DOHH2 (cell line): ENCODE results near the gene ID2.

Experiments used
- H3F3A ChIP-seq: fragments of 200-600 bp; sonication (generic), shearing (Covaris generic); 2 replicates; pipeline ENCODE4 v1.6.0; 2016; ENCODE audit warnings: antibody characterized with exemption, mild to moderate bottlenecking; ENCODE audit not compliant: control insufficient read depth, insufficient read depth
- H3K27ac ChIP-seq: fragments of 200-600 bp; sonication (generic); 2 replicates; pipeline ENCODE4 v1.5.1; 2014; ENCODE audit warnings: low read depth, mild to moderate bottlenecking, low read length, moderate library complexity
- H3K27me3 ChIP-seq: fragments of 200-600 bp; sonication (generic); 2 replicates; pipeline ENCODE4 v1.6.1; 2014; ENCODE audit warnings: mild to moderate bottlenecking, low read length, mixed read lengths; ENCODE audit not compliant: control insufficient read depth
- H3K36me3 ChIP-seq: fragments of 200-600 bp; sonication (generic); 2 replicates; pipeline ENCODE4 v1.6.1; 2014; ENCODE audit warnings: mild to moderate bottlenecking, low read length, moderate library complexity, mixed read lengths; ENCODE audit not compliant: control insufficient read depth
- H3K4me1 ChIP-seq: fragments of 200-600 bp; sonication (generic); 2 replicates; pipeline ENCODE4 v1.6.1; 2014; ENCODE audit warnings: mild to moderate bottlenecking, low read length, mixed read lengths; ENCODE audit not compliant: control insufficient read depth
- H3K4me2 ChIP-seq: fragments of 200-600 bp; sonication (generic); 2 replicates; pipeline ENCODE4 v1.6.0; 2014; ENCODE audit warnings: mild to moderate bottlenecking, low read length, moderate library complexity
- H3K4me3 ChIP-seq: fragments of 200-600 bp; sonication (generic); 2 replicates; pipeline ENCODE4 v1.5.1; 2014; ENCODE audit warnings: mild to moderate bottlenecking, low read length, mixed read lengths
- H3K79me2 ChIP-seq: fragments of 200-600 bp; sonication (generic); 2 replicates; pipeline ENCODE4 v1.6.1; 2014; ENCODE audit warnings: mild to moderate bottlenecking, low read length, mixed read lengths; ENCODE audit not compliant: control insufficient read depth
- H3K9me2 ChIP-seq: fragments of 200-600 bp; sonication (generic); replicated peaks from 2 replicates; pipeline ENCODE4 v1.6.1; 2014; ENCODE audit warnings: mild to moderate bottlenecking, low read length, mixed read lengths; ENCODE audit not compliant: control insufficient read depth
- H3K9me3 ChIP-seq: fragments of 200-600 bp; sonication (generic); 2 replicates; pipeline ENCODE4 v1.6.1; 2014; ENCODE audit warnings: antibody characterized with exemption, low read length, mixed read lengths; ENCODE audit not compliant: control insufficient read depth, insufficient read depth
- H4K20me1 ChIP-seq: fragments of 200-600 bp; sonication (generic); 2 replicates; pipeline ENCODE4 v1.6.0; 2014; ENCODE audit warnings: low read depth, mild to moderate bottlenecking, antibody characterized with exemption, low read length, moderate library complexity; ENCODE audit not compliant: control insufficient read depth, insufficient read depth
- EZH2phosphoT487 ChIP-seq: fragments of 200-600 bp; sonication (generic); IDR thresholded peaks from 2 replicates; pipeline ENCODE4 v1.6.1; 2017; ENCODE audit warnings: borderline replicate concordance, mild to moderate bottlenecking, antibody characterized with exemption, low read length, moderate library complexity, mixed read lengths
- TF ChIP-seq, protein P1 (sequence below): fragments of 200-600 bp; sonication (generic); IDR thresholded peaks from one replicate; pipeline ENCODE4 v1.5.1; 2014; ENCODE audit warnings: antibody characterized with exemption, mild to moderate bottlenecking, low read depth, low read length; ENCODE audit not compliant: poor library complexity, severe bottlenecking

Gene ID2

DNA sequence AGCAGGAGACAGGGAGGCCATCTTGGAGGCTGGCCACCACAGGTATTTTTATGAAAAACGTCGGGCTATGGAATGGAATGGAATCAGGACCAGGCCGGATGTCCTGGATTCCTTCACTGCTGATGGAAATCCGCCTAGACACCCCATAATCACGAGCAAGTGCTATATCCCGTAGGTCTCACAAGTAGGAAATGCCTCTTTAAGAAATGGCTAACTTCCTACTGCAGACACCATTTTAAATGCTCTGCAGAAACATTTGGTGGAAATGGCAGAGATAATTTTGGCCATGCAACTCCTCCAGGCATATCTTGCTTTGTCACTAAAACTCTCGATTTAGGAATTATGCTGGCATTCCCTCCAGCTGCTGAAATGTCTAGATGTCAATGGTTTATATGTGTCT is 18.0 kb downstream of the ID2 start:
- Histone ChIP-seq H4K20me1 (no peaks in the 10 kb centered on the region), H3K4me2 (no peak overlapping the region), H3K36me3 (no peaks in the 10 kb centered on the region), H3K9me3 (no peaks in the 10 kb centered on the region), H3K79me2 (no peaks in the 10 kb centered on the region), H3K27ac (no peak overlapping the region), H3K9me2 (no peaks in the 10 kb centered on the region), H3F3A (no peaks in the 10 kb centered on the region; the same call in 1 of the 2 replicates), H3K4me3 (no peak overlapping the region), H3K4me1 (no peaks in the 10 kb centered on the region), H3K27me3 (no peaks in the 10 kb centered on the region)
- TF ChIP-seq EZH2phosphoT487: no peak
- TF ChIP-seq, protein P1, sequence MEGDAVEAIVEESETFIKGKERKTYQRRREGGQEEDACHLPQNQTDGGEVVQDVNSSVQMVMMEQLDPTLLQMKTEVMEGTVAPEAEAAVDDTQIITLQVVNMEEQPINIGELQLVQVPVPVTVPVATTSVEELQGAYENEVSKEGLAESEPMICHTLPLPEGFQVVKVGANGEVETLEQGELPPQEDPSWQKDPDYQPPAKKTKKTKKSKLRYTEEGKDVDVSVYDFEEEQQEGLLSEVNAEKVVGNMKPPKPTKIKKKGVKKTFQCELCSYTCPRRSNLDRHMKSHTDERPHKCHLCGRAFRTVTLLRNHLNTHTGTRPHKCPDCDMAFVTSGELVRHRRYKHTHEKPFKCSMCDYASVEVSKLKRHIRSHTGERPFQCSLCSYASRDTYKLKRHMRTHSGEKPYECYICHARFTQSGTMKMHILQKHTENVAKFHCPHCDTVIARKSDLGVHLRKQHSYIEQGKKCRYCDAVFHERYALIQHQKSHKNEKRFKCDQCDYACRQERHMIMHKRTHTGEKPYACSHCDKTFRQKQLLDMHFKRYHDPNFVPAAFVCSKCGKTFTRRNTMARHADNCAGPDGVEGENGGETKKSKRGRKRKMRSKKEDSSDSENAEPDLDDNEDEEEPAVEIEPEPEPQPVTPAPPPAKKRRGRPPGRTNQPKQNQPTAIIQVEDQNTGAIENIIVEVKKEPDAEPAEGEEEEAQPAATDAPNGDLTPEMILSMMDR: no peak

DNA sequence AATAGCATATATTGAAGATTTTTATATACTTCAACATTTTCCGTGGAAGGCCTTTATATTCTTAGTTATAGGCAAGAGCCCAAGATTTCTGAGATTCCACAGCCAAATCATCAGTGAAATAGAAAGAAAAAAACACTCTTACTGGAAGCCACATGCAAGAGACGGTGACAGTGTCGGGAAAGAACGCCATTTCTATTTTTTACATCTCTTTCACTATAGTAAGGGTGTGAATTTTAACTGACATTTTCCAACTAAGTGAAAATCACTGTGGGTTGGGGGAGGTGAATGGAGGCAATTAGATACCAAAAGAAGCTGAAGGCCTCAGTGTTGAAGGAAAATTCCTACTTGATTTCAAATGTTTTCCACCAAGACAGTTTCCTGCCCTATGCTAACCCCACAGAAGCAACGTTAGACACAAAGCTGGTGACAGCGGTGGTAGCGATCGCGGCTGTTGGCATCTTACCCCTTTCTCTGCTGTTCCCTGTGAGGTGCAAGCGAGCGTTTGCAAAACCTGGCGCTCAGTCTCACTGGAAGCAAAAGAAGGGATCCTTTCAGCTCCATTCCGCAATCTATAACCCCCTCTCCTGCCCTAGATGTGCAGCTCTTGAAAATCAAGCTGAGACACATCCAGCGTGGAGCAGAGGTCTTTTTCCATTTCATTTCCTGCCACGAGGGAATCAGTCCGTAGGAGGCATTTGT is 20.0 kb downstream of the ID2 start:
- Histone ChIP-seq H3K4me1 (no peaks in the 10 kb centered on the region), H3F3A (no peaks in the 10 kb centered on the region), H3K4me2 (no peak overlapping the region), H3K4me3 (no peak overlapping the region), H3K9me3 (no peaks in the 10 kb centered on the region), H3K79me2 (no peaks in the 10 kb centered on the region), H3K36me3 (no peaks in the 10 kb centered on the region), H3K27me3 (no peaks in the 10 kb centered on the region), H3K9me2 (no peaks in the 10 kb centered on the region), H4K20me1 (no peaks in the 10 kb centered on the region), H3K27ac (no peak overlapping the region)
- TF ChIP-seq, protein P1: no peak
- TF ChIP-seq EZH2phosphoT487: no peak

DNA sequence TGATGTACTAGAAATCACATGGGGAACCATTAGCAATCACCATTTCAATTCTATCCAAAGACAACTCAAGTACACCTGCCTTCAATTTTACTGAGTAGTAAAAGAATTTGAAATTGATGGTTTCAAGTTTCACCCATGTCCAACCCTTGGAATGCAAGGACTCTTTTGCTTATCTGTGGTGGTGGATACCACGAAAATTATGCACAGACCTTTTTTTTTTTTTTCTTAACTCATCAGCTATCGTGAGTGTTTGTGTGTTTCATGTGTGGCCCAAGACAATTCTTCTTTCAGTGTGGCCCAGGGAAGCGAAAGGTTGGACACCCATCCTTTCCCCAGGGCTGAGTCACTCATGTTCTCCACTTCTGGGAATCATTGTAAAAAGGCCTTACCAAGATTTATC is 23.1 kb downstream of the ID2 start:
- Histone ChIP-seq H3K79me2 (no peaks in the 10 kb centered on the region), H4K20me1 (no peaks in the 10 kb centered on the region), H3K27me3 (no peaks in the 10 kb centered on the region), H3K9me3 (peaks cover 4% of the 10 kb centered on the region; the same call in 1 of the 2 replicates), H3K27ac (no peak overlapping the region), H3K4me1 (no peaks in the 10 kb centered on the region), H3K9me2 (no peaks in the 10 kb centered on the region), H3K36me3 (no peaks in the 10 kb centered on the region), H3K4me2 (no peak overlapping the region), H3F3A (no peaks in the 10 kb centered on the region), H3K4me3 (no peak overlapping the region)
- TF ChIP-seq, protein P1: no peak
- no peak for TF ChIP-seq EZH2phosphoT487
